HEK293 (cell line): Measurements from ENCODE around the gene EIF4A3.

Experiments used
- CTCF ChIA-PET: fragments of 350-600 bp; formaldehyde crosslinking; extraction: SDS; loops from one replicate; lab custom pipeline; 2021; ENCODE audit warnings: antibody characterized with exemption; lab: Yijun Ruan, JAX
- POLR2A ChIA-PET: fragments of 300-600 bp; formaldehyde crosslinking; extraction: SDS; loops from one replicate; lab custom pipeline; 2020; ENCODE audit warnings: antibody characterized with exemption, inconsistent platforms; lab: Yijun Ruan, JAX
- H3K27ac ChIP-seq: fragments of 200-500 bp; sonication (Bioruptor generic); 2 replicates; pipeline ENCODE4 v1.5.1; 2014; ENCODE audit warnings: low read depth, low read length, control low read depth, inconsistent platforms; ENCODE audit errors: extremely low read depth
- H3K36me3 ChIP-seq, 2 experiments: fragments of 200-500 bp in 1 of 2; sonication (Bioruptor generic) in 1 of 2; 1 replicate in 1 of 2; 2 replicates in 1 of 2; pipeline ENCODE4 v1.5.1; 2014 to 2017; ENCODE audit warnings: inconsistent platforms in 2 of 2, low read length in 2 of 2; ENCODE audit not compliant: control insufficient read depth in 2 of 2, insufficient read depth in 1 of 2
- H3K4me1 ChIP-seq: fragments of 200-500 bp; sonication (Bioruptor generic); 2 replicates; pipeline ENCODE4 v1.5.1; 2014; ENCODE audit warnings: mild to moderate bottlenecking, low read length, inconsistent platforms; ENCODE audit not compliant: control insufficient read depth, insufficient read depth
- H3K4me3 ChIP-seq: 2 replicates; pipeline ENCODE4 v1.5.1; 2011; ENCODE audit warnings: low read depth, mild to moderate bottlenecking, control low read depth, low read length, moderate library complexity
- H3K9me3 ChIP-seq: fragments of 200-500 bp; sonication (Bioruptor generic); 2 replicates; pipeline ENCODE4 v1.5.1; 2014; ENCODE audit warnings: low read depth, low read length, inconsistent platforms; ENCODE audit not compliant: control insufficient read depth, insufficient read depth
- GLI4 ChIP-seq: fragments of 450-650 bp; formaldehyde crosslinking; IDR thresholded peaks from 2 replicates; pipeline ENCODE4 v1.5.1; 2016; ENCODE audit warnings: missing biosample characterization, missing genetic modification characterization
- INSM2 ChIP-seq: fragments of 450-650 bp; formaldehyde crosslinking; IDR thresholded peaks from 2 replicates; pipeline ENCODE4 v1.5.1; 2016; ENCODE audit warnings: missing biosample characterization, missing genetic modification characterization
- KLF17 ChIP-seq: fragments of 450-650 bp; formaldehyde crosslinking; IDR thresholded peaks from 2 replicates; pipeline ENCODE4 v1.5.1; 2016; ENCODE audit warnings: missing biosample characterization, missing genetic modification characterization
- MYNN ChIP-seq: fragments of 450-650 bp; formaldehyde crosslinking; IDR thresholded peaks from 2 replicates; pipeline ENCODE4 v1.5.1; 2016; ENCODE audit warnings: missing biosample characterization, missing genetic modification characterization, borderline replicate concordance
- PBX3 ChIP-seq: sonication (generic); formaldehyde crosslinking; IDR thresholded peaks from 2 replicates; pipeline ENCODE4 v1.8.1; 2022; ENCODE audit warnings: mild to moderate bottlenecking, moderate library complexity, missing genetic modification reagents
- PRDM10 ChIP-seq: fragments of 450-650 bp; formaldehyde crosslinking; IDR thresholded peaks from 2 replicates; pipeline ENCODE4 v1.5.1; 2016; ENCODE audit warnings: missing biosample characterization, missing genetic modification characterization
- REPIN1 ChIP-seq: fragments of 450-650 bp; formaldehyde crosslinking; IDR thresholded peaks from 2 replicates; pipeline ENCODE4 v1.5.1; 2017; ENCODE audit warnings: missing biosample characterization, missing genetic modification characterization, low read depth
- TRIM28 ChIP-seq: IDR thresholded peaks from 2 replicates; pipeline ENCODE4 v1.6.1; 2011; ENCODE audit warnings: low read length, control low read depth, borderline replicate concordance
- WT1 ChIP-seq: fragments of 450-650 bp; formaldehyde crosslinking; IDR thresholded peaks from 2 replicates; pipeline ENCODE4 v1.5.1; 2016; ENCODE audit warnings: missing biosample characterization, missing genetic modification characterization
- ZBTB48 ChIP-seq: fragments of 450-650 bp; formaldehyde crosslinking; IDR thresholded peaks from 2 replicates; pipeline ENCODE4 v1.5.1; 2016; ENCODE audit warnings: missing biosample characterization, missing genetic modification characterization
- ZFP69B ChIP-seq: fragments of 450-650 bp; formaldehyde crosslinking; IDR thresholded peaks from 2 replicates; pipeline ENCODE4 v1.5.1; 2016; ENCODE audit warnings: missing biosample characterization, missing genetic modification characterization
- ZIC2 ChIP-seq: fragments of 450-650 bp; formaldehyde crosslinking; IDR thresholded peaks from 2 replicates; pipeline ENCODE4 v1.5.1; 2016; ENCODE audit warnings: missing biosample characterization, missing genetic modification characterization
- ZNF174 ChIP-seq: fragments of 450-650 bp; formaldehyde crosslinking; IDR thresholded peaks from 2 replicates; pipeline ENCODE4 v1.5.0; 2017; ENCODE audit warnings: missing biosample characterization, mild to moderate bottlenecking, missing genetic modification characterization
- ZNF24 ChIP-seq: fragments of 450-650 bp; formaldehyde crosslinking; IDR thresholded peaks from 2 replicates; pipeline ENCODE4 v1.5.1; 2016; ENCODE audit warnings: missing biosample characterization, missing genetic modification characterization
- ZNF248 ChIP-seq: fragments of 450-650 bp; formaldehyde crosslinking; IDR thresholded peaks from 2 replicates; pipeline ENCODE4 v1.5.1; 2017; ENCODE audit warnings: missing biosample characterization, missing genetic modification characterization
- ZNF302 ChIP-seq: fragments of 450-650 bp; formaldehyde crosslinking; IDR thresholded peaks from 2 replicates; pipeline ENCODE4 v1.5.1; 2016; ENCODE audit warnings: missing biosample characterization, missing genetic modification characterization, low read depth
- ZNF335 ChIP-seq: fragments of 450-650 bp; formaldehyde crosslinking; conservative IDR thresholded peaks from 2 replicates; pipeline ENCODE4 v1.5.1; 2016; ENCODE audit warnings: missing biosample characterization, missing genetic modification characterization
- ZNF423 ChIP-seq: fragments of 450-650 bp; formaldehyde crosslinking; IDR thresholded peaks from 2 replicates; pipeline ENCODE4 v1.5.1; 2016; ENCODE audit warnings: missing biosample characterization, missing genetic modification characterization
- ZNF555 ChIP-seq: fragments of 450-650 bp; formaldehyde crosslinking; conservative IDR thresholded peaks from 2 replicates; pipeline ENCODE4 v1.5.1; 2017; ENCODE audit warnings: missing biosample characterization, mild to moderate bottlenecking, missing genetic modification characterization, inconsistent platforms
- ZNF658 ChIP-seq: fragments of 450-650 bp; formaldehyde crosslinking; IDR thresholded peaks from 2 replicates; pipeline ENCODE4; 2016; ENCODE audit warnings: missing biosample characterization, missing genetic modification characterization
- ZNF830 ChIP-seq: fragments of 450-650 bp; IDR thresholded peaks from 2 replicates; pipeline ENCODE4 v1.5.0; 2018; ENCODE audit warnings: missing biosample characterization, missing genetic modification characterization, low read depth, mild to moderate bottlenecking, moderate library complexity
- ZSCAN18 ChIP-seq: fragments of 450-650 bp; formaldehyde crosslinking; IDR thresholded peaks from 2 replicates; pipeline ENCODE4 v1.5.1; 2016; ENCODE audit warnings: missing biosample characterization, missing genetic modification characterization

EIF4A3 gene

GRCh38 chr17:80182118-80182844 is 35.4 kb upstream of the EIF4A3 start (continued):
- no peak for TF ChIP-seq PBX3 (CRISPR knock-in tag)
- no peak for TF ChIP-seq ZNF335 (tag by site-specific recombination)
- no peak for TF ChIP-seq REPIN1 (tag by site-specific recombination)
- TF ChIP-seq ZNF302 = no peak
- no peak for TF ChIP-seq ZIC2 (tag by site-specific recombination)

- ChIA-PET POLR2A (no interaction called here), CTCF (interaction anchor here (0.5 to 0.9 kb wide), 3 partner anchors 10 to 173 kb away, joined by 3 to 4 read pairs (median 3); no protein-coding TSS in a partner anchor)
- no peaks in the 10 kb centered on the region for H3K4me1 ChIP-seq
- no peaks in the 10 kb centered on the region for H3K9me3 ChIP-seq
- no peak for TF ChIP-seq WT1 (tag by site-specific recombination)
- TF ChIP-seq KLF17 (tag by site-specific recombination) = no peak
- no peak for TF ChIP-seq ZFP69B (tag by site-specific recombination)
- no peak for TF ChIP-seq ZNF658 (tag by site-specific recombination)
- no peak for TF ChIP-seq TRIM28
- TF ChIP-seq ZNF555 (tag by site-specific recombination) = no peak
- TF ChIP-seq ZNF24 = no peak
- TF ChIP-seq ZNF174 (tag by site-specific recombination) = no peak
- no peak for TF ChIP-seq ZNF423 (tag by site-specific recombination)
- TF ChIP-seq, all 188 proteins: peak for 0
- no peak overlapping the region for H3K4me3 ChIP-seq
- no peak overlapping the region for H3K27ac ChIP-seq
- no peaks in the 10 kb centered on the region for H3K36me3 ChIP-seq
Observed at GRCh38 chr17:80181431-80181830, 34.5 kb upstream of the EIF4A3 start.

- H3K4me3 ChIP-seq = no peak overlapping the region
- H3K9me3 ChIP-seq = no peaks in the 10 kb centered on the region
- ChIA-PET POLR2A (no interaction called here), CTCF (interaction anchor here (1.0 kb wide), 1 partner anchor 172 kb away, joined by 3 read pairs; no protein-coding TSS in a partner anchor)
- H3K36me3 ChIP-seq = no peaks in the 10 kb centered on the region
- no peaks in the 10 kb centered on the region for H3K4me1 ChIP-seq
- H3K27ac ChIP-seq = no peak overlapping the region
- no peak for TF ChIP-seq ZNF830 (tag by site-specific recombination)
- no peak for TF ChIP-seq ZNF248 (tag by site-specific recombination)
- no peak for TF ChIP-seq INSM2 (tag by site-specific recombination)
- TF ChIP-seq MYNN = no peak
- no peak for TF ChIP-seq GLI4 (tag by site-specific recombination)
- no peak for TF ChIP-seq ZSCAN18
- TF ChIP-seq ZBTB48 (tag by site-specific recombination) = no peak
- no peak for TF ChIP-seq PRDM10 (tag by site-specific recombination)
Observed at GRCh38 chr17:80180192-80180591, 33.3 kb upstream of the EIF4A3 start.
